Natural killer cell (primary cell): ENCODE data around the gene UBE2C. TPM values are rescaled to one million over a fixed set of nuclear protein-coding genes. Genes with fewer than 3 reads are reported as not detected.

Source experiments
- ATAC-seq, 3 donors: fragments of 150-1000 bp in 2 of 3; fragments of 200-7000 bp in 1 of 3; cut with Tn5 transposase; 1 replicate in 1 of 3; 2 replicates in 2 of 3; pipeline ENCODE4 v1.10.0; 2021; ENCODE audit warnings: mild to moderate bottlenecking in 2 of 3, moderate library complexity in 2 of 3
- DNase-seq, 2 donors: peaks; one replicate each; pipeline versions ENCODE4 v3.0.0 to v3.0.0-alpha.2; 2013 to 2021; ENCODE audit warnings: mixed read lengths in 1 of 2
- H3K27ac ChIP-seq: one replicate; pipeline ENCODE4 v1.5.1; 2013; ENCODE audit warnings: mild to moderate bottlenecking, low read length
- H3K27me3 ChIP-seq: one replicate; pipeline ENCODE4 v1.6.1; 2013; ENCODE audit warnings: low read length; ENCODE audit not compliant: control insufficient read depth, insufficient read depth
- H3K36me3 ChIP-seq: one replicate; pipeline ENCODE4 v1.6.1; 2013; ENCODE audit warnings: low read length; ENCODE audit not compliant: control insufficient read depth, insufficient read depth
- H3K4me1 ChIP-seq: one replicate; pipeline ENCODE4 v1.6.1; 2013; ENCODE audit warnings: low read length; ENCODE audit not compliant: control insufficient read depth, insufficient read depth
- H3K4me3 ChIP-seq: one replicate; pipeline ENCODE4 v1.5.1; 2013; ENCODE audit warnings: low read length
- H3K9me3 ChIP-seq: one replicate; pipeline ENCODE4 v1.6.1; 2013; ENCODE audit warnings: low read length; ENCODE audit not compliant: control insufficient read depth, insufficient read depth
- H3K27ac Mint-ChIP-seq, 2 donors: one replicate each; pipeline ENCODE4 v1.8.0; 2022; ENCODE audit warnings: mild to moderate bottlenecking in 2 of 2, mixed read lengths in 2 of 2, moderate library complexity in 1 of 2
- H3K27me3 Mint-ChIP-seq, 2 donors: one replicate each; pipeline ENCODE4 v1.8.0; 2022; ENCODE audit warnings: low read depth in 2 of 2, mixed read lengths in 2 of 2
- H3K36me3 Mint-ChIP-seq: one replicate; pipeline ENCODE4 v1.8.0; 2022; ENCODE audit warnings: mixed read lengths
- H3K4me1 Mint-ChIP-seq, 2 donors: one replicate each; pipeline ENCODE4 v1.8.0; 2022; ENCODE audit warnings: mixed read lengths in 2 of 2
- H3K4me3 Mint-ChIP-seq: one replicate; pipeline ENCODE4 v1.8.0; 2022; ENCODE audit warnings: mild to moderate bottlenecking, moderate library complexity, mixed read lengths
- H3K9me3 Mint-ChIP-seq, 2 donors: one replicate each; pipeline ENCODE4 v1.8.0; 2022; ENCODE audit warnings: mixed read lengths in 2 of 2
- WGBS: methylation state at CpG from one replicate; pipeline ENCODE4 v1.1.7; 2013; ENCODE audit warnings: missing lambda C conversion rate; ENCODE audit not compliant: insufficient coverage; 5-methylcytosine and 5-hydroxymethylcytosine counted together
- intact Hi-C: fragments of 100-400 bp; cut with micrococcal nuclease; formaldehyde crosslinking; loops from one replicate; pipeline ENCODE4 v1.14.2; 2022
- total RNA-seq, 4 donors: library from RNA; stranded (reverse); fragments of 120-200 nt in 1 of 4; gene quantifications; one replicate each; pipeline versions ENCODE4 v1.2.3 to v1.2.4, GENCODE V29; 2013 to 2022
- TF ChIP-seq, protein P1 (sequence below): fragments of 200-600 bp; IDR thresholded peaks from one replicate; pipeline ENCODE4 v1.8.0; 2022; ENCODE audit warnings: antibody characterized with exemption

Gene UBE2C
- total RNA-seq, 3 donors from 2014 or later (not counting 1 experiment from before 2014, with no cell fraction given), result 0.54 to 3.2 TPM; not detected in 1

DNA sequence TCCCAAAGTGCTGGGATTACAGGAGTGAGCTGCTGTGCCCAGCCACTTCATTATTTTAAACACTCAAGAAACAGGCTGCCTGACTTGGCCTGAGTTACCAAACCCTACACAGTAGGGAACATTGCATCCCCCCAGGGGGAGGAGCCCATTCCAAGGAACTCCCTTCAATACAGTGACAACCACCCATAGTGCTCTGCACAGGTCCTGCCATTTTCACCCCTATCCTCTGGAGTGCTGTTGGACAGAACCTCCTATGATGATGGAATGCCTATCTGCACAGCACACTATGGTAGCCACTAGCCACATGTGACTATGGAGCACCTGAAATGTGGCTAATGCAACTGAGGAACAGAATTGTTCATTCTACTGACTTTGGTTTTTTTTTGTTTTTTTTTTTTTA is 33.0 kb downstream of the UBE2C start:
- H3K27ac Mint-ChIP-seq, result no peak overlapping the region
- TF ChIP-seq, protein P1, sequence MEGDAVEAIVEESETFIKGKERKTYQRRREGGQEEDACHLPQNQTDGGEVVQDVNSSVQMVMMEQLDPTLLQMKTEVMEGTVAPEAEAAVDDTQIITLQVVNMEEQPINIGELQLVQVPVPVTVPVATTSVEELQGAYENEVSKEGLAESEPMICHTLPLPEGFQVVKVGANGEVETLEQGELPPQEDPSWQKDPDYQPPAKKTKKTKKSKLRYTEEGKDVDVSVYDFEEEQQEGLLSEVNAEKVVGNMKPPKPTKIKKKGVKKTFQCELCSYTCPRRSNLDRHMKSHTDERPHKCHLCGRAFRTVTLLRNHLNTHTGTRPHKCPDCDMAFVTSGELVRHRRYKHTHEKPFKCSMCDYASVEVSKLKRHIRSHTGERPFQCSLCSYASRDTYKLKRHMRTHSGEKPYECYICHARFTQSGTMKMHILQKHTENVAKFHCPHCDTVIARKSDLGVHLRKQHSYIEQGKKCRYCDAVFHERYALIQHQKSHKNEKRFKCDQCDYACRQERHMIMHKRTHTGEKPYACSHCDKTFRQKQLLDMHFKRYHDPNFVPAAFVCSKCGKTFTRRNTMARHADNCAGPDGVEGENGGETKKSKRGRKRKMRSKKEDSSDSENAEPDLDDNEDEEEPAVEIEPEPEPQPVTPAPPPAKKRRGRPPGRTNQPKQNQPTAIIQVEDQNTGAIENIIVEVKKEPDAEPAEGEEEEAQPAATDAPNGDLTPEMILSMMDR, result no peak
- Histone ChIP-seq H3K27ac (no peak overlapping the region), H3K4me3 (no peak overlapping the region), H3K9me3 (no peaks in the 10 kb centered on the region), H3K36me3 (peaks cover 55% of the 10 kb centered on the region), H3K27me3 (no peaks in the 10 kb centered on the region), H3K4me1 (peaks cover 11% of the 10 kb centered on the region)
- intact Hi-C loops, result no loop called here
- no peak for ATAC-seq
- H3K27me3 Mint-ChIP-seq, result no peaks in the 10 kb centered on the region
- H3K4me3 Mint-ChIP-seq, result no peak overlapping the region
- no peaks in the 10 kb centered on the region for H3K36me3 Mint-ChIP-seq
- no peaks in the 10 kb centered on the region for H3K9me3 Mint-ChIP-seq
- DNase-seq, result no peak
- H3K4me1 Mint-ChIP-seq, result peaks cover 18 to 27% of the 10 kb centered on the region in 2 donors

DNA sequence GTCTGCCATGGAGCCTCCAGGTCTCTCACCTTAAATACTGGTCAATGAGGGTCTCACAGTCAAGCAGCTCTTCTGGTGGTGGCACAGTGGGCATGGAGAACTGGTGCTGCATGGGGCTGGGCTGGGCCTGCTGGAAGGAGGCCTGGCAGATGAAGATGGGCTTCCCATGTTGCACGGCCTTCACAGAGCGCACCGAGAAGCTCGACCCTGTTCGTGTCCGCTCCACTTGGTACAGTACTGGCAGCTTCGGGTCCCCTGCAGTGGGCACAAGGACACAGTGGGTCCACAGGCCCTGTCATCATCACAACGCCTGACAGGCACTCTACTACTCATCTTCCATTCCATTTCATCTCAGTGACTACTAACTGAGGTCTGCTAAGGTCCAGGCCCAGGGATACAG is 36.0 kb downstream of the UBE2C start:
- Mint-ChIP-seq H3K9me3 (no peaks in the 10 kb centered on the region), H3K36me3 (no peaks in the 10 kb centered on the region), H3K27me3 (no peaks in the 10 kb centered on the region), H3K4me3 (no peak overlapping the region), H3K4me1 (peaks cover 7 to 14% of the 10 kb centered on the region in 2 donors), H3K27ac (no peak overlapping the region)
- TF ChIP-seq, protein P1, result no peak
- DNase-seq (no peak), ATAC-seq (no peak)
- intact Hi-C loops, result no loop called here
- H3K27ac ChIP-seq, result no peak overlapping the region
- no peaks in the 10 kb centered on the region for H3K4me1 ChIP-seq
- WGBS, result 97% methylated on average over 8 of the region's 8 CpGs
- peaks cover 53% of the 10 kb centered on the region for H3K36me3 ChIP-seq
- H3K27me3 ChIP-seq, result no peaks in the 10 kb centered on the region
- H3K4me3 ChIP-seq, result no peak overlapping the region
- H3K9me3 ChIP-seq, result no peaks in the 10 kb centered on the region

DNA sequence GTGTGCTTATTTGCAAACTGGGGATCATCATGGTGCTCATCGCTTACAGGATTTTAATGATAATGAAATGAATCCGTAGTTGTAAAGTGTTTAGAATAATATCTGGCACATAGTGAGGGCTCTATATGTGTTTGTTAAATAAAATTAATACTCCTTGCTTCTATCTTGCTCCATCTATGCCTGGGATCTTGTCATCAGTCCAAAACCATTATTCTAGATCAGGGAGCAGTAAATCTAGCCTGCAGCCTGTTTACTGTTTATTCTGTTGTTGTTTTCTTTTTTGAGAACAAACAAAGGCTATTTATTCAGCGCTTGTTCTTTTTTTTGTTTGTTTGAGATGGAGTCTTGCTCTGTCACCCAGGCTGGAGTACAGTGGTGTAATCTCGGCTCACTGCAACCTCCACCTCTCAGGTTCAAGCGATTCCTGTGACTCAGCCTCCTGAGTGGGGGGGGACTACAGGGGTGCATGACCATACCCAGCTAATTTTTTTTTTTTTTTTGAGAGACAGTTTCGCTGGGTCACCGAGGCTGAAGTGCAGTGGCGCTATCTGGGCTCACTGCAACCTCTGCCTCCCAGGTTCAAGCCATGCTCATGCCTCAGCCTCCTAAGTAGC is 36.6 kb downstream of the UBE2C start:
- WGBS, result 100% methylated on average over 7 of the region's 8 CpGs
- DNase-seq (no peak), ATAC-seq (no peak)
- Histone ChIP-seq H3K36me3 (peaks cover 50% of the 10 kb centered on the region), H3K4me1 (no peaks in the 10 kb centered on the region), H3K27me3 (no peaks in the 10 kb centered on the region), H3K4me3 (no peak overlapping the region), H3K27ac (no peak overlapping the region), H3K9me3 (no peaks in the 10 kb centered on the region)
- H3K9me3 Mint-ChIP-seq, result no peaks in the 10 kb centered on the region
- H3K27ac Mint-ChIP-seq, result no peak overlapping the region
- H3K4me3 Mint-ChIP-seq, result no peak overlapping the region
- TF ChIP-seq, protein P1, result no peak
- no peaks in the 10 kb centered on the region for H3K27me3 Mint-ChIP-seq
- intact Hi-C loops, result no loop called here
- no peaks in the 10 kb centered on the region for H3K36me3 Mint-ChIP-seq
- peaks cover 11 to 14% of the 10 kb centered on the region in 2 donors for H3K4me1 Mint-ChIP-seq

DNA sequence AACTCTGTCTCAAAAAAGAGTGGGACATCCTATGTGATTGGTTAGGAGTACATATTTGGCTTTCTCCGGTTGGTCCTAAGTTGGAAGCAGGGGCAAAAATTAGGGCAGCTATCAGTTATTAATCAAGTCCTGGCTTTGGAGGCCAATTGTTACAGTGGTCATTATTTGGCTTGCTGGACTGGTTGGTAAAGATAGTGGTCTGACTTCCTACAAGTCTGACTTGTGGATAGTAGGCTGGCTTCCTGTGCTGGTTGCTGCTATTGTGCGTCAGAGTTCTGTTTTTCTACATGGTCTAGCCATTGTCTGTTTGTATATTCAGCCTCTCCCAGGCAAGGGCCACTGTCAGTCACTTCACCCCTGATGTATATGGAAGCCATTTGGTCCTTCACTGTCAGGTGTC is 37.8 kb downstream of the UBE2C start:
- Histone ChIP-seq H3K27ac (no peak overlapping the region), H3K9me3 (no peaks in the 10 kb centered on the region), H3K36me3 (peaks cover 48% of the 10 kb centered on the region), H3K27me3 (no peaks in the 10 kb centered on the region), H3K4me1 (peaks cover 6% of the 10 kb centered on the region), H3K4me3 (no peak overlapping the region)
- intact Hi-C loops, result no loop called here
- Mint-ChIP-seq H3K4me1 (peaks cover 11 to 18% of the 10 kb centered on the region in 2 donors), H3K9me3 (no peaks in the 10 kb centered on the region), H3K27me3 (no peaks in the 10 kb centered on the region), H3K27ac (no peak overlapping the region), H3K36me3 (no peaks in the 10 kb centered on the region), H3K4me3 (no peak overlapping the region)
- ATAC-seq, result no peak
- TF ChIP-seq, protein P1, result no peak
- WGBS, result 100% methylated on average over 2 of the region's 2 CpGs
- DNase-seq, result no peak
